Nephron progenitor cell (in vitro differentiated cells): Measurements from ENCODE around the gene SPINK14.

Experiments
- DNase-seq: peaks from one replicate; pipeline ENCODE4 v3.0.0; 2021
- H3K27ac Mint-ChIP-seq: 2 replicates; pipeline ENCODE4 v1.8.0; 2021; ENCODE audit warnings: mild to moderate bottlenecking, moderate library complexity, mixed read lengths
- H3K27me3 Mint-ChIP-seq: 2 replicates; pipeline ENCODE4 v1.8.0; 2021; ENCODE audit warnings: mild to moderate bottlenecking, low read depth, mixed read lengths; ENCODE audit not compliant: poor library complexity
- H3K36me3 Mint-ChIP-seq: 2 replicates; pipeline ENCODE4 v1.8.0; 2021; ENCODE audit warnings: low read depth, mixed read lengths
- H3K4me1 Mint-ChIP-seq: 2 replicates; pipeline ENCODE4 v1.8.0; 2021; ENCODE audit warnings: mixed read lengths
- H3K4me3 Mint-ChIP-seq: 2 replicates; pipeline ENCODE4 v1.8.0; 2021; ENCODE audit warnings: mild to moderate bottlenecking, moderate library complexity, mixed read lengths
- H3K9me3 Mint-ChIP-seq: 2 replicates; pipeline ENCODE4 v1.8.0; 2021; ENCODE audit warnings: mild to moderate bottlenecking, moderate library complexity, mixed read lengths
- TF ChIP-seq, protein P1 (sequence below): fragments of 200-600 bp; sonication (generic); IDR thresholded peaks from 2 replicates; pipeline ENCODE4 v1.5.0; 2021; ENCODE audit warnings: antibody characterized with exemption

The SPINK14 gene

DNA sequence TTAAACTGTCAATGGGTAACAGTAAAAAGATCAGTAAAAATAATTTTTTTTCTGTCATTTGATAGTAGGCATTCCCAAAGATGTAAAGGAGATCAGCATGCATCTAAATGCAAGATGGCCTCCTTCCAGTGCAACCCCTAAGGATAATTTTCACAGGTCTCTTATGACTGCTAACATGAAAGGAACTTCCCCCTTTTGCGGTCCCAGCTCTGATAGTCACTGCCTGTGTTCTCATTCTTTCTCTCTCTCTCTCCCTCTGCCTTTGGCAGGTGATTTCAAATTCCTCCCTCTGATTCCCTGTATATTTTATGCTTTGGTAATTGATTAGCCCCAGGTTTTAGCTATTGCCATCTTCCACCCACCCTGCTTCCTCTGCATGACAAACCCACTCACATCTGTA, 8.9 kb downstream of the SPINK14 start:
- no peaks in the 10 kb centered on the region for H3K4me1 Mint-ChIP-seq
- TF ChIP-seq, protein P1, sequence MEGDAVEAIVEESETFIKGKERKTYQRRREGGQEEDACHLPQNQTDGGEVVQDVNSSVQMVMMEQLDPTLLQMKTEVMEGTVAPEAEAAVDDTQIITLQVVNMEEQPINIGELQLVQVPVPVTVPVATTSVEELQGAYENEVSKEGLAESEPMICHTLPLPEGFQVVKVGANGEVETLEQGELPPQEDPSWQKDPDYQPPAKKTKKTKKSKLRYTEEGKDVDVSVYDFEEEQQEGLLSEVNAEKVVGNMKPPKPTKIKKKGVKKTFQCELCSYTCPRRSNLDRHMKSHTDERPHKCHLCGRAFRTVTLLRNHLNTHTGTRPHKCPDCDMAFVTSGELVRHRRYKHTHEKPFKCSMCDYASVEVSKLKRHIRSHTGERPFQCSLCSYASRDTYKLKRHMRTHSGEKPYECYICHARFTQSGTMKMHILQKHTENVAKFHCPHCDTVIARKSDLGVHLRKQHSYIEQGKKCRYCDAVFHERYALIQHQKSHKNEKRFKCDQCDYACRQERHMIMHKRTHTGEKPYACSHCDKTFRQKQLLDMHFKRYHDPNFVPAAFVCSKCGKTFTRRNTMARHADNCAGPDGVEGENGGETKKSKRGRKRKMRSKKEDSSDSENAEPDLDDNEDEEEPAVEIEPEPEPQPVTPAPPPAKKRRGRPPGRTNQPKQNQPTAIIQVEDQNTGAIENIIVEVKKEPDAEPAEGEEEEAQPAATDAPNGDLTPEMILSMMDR: no peak
- no peak for DNase-seq
- H3K9me3 Mint-ChIP-seq: no peaks in the 10 kb centered on the region
- H3K36me3 Mint-ChIP-seq: no peaks in the 10 kb centered on the region
- no peak overlapping the region for H3K4me3 Mint-ChIP-seq
- H3K27ac Mint-ChIP-seq: no peak overlapping the region
- H3K27me3 Mint-ChIP-seq: no peaks in the 10 kb centered on the region

DNA sequence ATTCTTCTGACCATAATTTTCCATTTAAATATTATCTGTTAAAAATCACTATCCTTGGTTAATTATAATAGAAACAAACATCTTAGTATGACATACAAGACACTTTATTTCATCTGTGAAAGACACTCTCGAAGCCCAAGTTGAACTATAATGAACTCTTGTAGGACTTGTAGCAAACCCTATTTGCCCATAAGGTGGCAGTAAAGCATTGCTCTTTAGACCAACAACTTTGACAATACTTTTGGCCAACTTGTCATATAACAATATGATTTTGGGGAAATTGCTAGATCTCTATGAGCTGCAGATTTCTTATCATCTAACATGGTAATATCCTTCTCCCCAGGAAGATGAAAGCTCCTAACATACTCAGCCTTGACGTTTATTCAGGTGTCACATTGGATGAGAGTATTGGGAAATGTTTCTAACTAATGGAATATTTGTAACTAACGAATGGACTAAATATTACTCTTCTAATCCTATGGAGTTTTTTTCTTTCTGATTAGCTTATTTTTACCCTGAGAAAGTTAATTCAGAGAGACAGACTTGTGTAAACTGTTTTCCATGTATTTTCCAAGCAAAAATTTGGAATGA, 11.0 kb downstream of the SPINK14 start:
- Mint-ChIP-seq H3K27me3 (no peaks in the 10 kb centered on the region), H3K4me3 (no peak overlapping the region), H3K36me3 (no peaks in the 10 kb centered on the region), H3K27ac (no peak overlapping the region), H3K4me1 (no peaks in the 10 kb centered on the region), H3K9me3 (no peaks in the 10 kb centered on the region)
- DNase-seq: peak; percentile 4
- TF ChIP-seq, protein P1: peak; percentile 69

DNA sequence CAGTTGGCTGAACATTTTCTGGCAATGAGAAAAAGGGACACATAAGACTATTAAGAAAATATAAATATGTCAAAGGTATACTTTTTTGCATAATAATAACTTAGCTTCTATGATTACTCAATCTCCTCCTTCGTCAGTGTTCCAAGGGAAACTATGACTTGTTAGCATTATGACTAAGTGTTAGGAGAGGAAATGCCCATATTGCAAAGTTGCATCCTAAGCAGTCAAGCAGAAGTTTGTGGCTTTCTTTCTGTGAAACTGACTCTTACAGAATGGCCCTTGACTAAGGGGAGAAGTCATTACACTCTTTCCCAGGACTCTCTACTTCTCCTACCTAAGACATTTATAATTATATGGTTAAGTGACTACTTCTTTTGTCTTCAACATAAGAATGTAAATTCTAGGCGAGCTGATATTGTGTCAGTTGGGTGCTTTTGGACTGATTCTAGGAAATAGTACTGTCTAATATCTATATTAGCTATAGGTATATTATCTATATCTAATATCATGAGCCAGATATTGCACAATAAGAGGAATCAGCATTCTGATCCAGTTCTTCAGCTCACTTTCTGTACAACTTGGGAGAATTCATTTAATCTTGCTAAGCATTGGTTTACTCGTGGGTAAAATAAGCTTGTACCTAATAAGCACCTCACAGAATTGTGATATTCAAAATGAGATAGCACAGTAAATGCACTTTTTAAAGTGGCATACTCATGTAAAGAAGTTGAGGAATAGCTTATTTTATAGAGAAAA, 18.1 kb downstream of the SPINK14 start:
- Mint-ChIP-seq H3K27me3 (no peaks in the 10 kb centered on the region), H3K36me3 (no peaks in the 10 kb centered on the region), H3K27ac (no peak overlapping the region), H3K4me1 (no peaks in the 10 kb centered on the region), H3K4me3 (no peak overlapping the region), H3K9me3 (no peaks in the 10 kb centered on the region)
- no peak for DNase-seq
- TF ChIP-seq, protein P1: no peak

DNA sequence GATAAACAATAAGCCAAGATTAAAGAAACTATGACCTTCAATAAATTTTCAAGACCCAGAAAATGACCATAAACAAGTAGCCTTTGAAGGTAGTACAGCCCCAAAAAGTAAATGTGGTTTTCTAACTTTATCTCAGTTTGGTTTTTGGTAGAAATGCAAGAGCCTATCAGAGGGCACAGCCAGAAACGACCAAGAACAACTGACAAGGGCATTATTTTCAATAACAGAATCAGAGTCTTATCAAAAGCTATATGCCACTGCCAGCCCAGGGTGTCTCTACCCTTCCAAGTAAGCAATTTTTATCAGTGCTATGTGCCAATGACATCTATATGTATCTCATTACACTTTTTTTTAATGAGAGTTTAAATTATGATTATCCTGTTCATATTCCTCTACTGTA, 22.7 kb downstream of the SPINK14 start:
- Mint-ChIP-seq H3K4me3 (no peak overlapping the region), H3K36me3 (no peaks in the 10 kb centered on the region), H3K4me1 (no peaks in the 10 kb centered on the region), H3K9me3 (no peaks in the 10 kb centered on the region), H3K27ac (no peak overlapping the region), H3K27me3 (no peaks in the 10 kb centered on the region)
- DNase-seq: no peak
- TF ChIP-seq, protein P1: no peak

DNA sequence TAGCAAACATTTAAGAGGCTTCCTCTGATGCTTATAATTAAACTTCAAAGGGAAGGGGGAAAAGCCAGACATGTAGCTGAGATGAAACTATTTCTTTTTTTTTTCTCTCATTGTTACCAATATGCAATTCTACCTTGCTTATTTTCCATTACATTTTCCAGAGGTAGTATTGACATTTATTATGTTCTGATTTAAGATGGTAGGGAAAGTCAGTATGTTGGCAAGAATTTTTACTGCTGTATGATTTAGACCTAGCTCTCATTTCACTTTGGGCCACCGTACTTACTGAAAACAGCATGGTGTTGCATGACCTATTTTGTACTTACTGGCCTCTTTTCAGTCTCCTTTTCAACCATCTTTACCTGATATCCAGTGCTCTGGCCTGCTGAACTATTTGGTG, 24.9 kb downstream of the SPINK14 start:
- no peaks in the 10 kb centered on the region for H3K36me3 Mint-ChIP-seq
- TF ChIP-seq, protein P1: no peak
- H3K4me3 Mint-ChIP-seq: no peak overlapping the region
- no peak for DNase-seq
- H3K9me3 Mint-ChIP-seq: no peaks in the 10 kb centered on the region
- H3K27me3 Mint-ChIP-seq: no peaks in the 10 kb centered on the region
- peak overlapping the region; percentile 14 for H3K27ac Mint-ChIP-seq
- no peaks in the 10 kb centered on the region for H3K4me1 Mint-ChIP-seq

DNA sequence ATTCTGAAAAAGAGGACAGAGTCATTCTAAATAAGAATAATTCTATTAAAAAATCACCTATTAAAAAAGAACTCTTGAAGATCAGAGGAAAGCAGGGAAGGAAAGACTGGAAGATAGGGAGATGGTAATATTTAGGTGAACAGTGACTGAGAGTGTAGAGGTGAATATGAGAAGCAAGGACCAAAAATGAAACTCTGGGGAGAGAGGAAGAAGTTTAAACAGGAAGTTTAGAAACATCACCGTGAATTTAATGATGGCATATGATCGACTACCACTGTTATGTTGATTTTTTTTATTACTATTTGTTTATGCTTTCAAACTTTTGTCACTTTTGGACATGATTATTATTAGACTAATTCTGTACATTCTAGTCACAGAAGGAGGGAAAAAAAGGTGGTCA, 32.8 kb downstream of the SPINK14 start:
- no peaks in the 10 kb centered on the region for H3K27me3 Mint-ChIP-seq
- no peaks in the 10 kb centered on the region for H3K4me1 Mint-ChIP-seq
- H3K36me3 Mint-ChIP-seq: no peaks in the 10 kb centered on the region
- H3K9me3 Mint-ChIP-seq: no peaks in the 10 kb centered on the region
- H3K4me3 Mint-ChIP-seq: no peak overlapping the region
- no peak for DNase-seq
- TF ChIP-seq, protein P1: no peak
- H3K27ac Mint-ChIP-seq: no peak overlapping the region
